HUES64 (cell line): ENCODE data around the gene CIDEA. TPM values are rescaled to one million over a fixed set of nuclear protein-coding genes. Genes with fewer than 3 reads are reported as not detected.
"Not testable (repeated sequence)": the region's sequence is repeated elsewhere in the genome, so short reads cannot be mapped to it uniquely, and the experiment has no call there.

Experiments
- H3K27ac ChIP-seq: 2 replicates; pipeline ENCODE4 v1.7.0; 2013; ENCODE audit warnings: low read depth, low read length, inconsistent platforms
- H3K27me3 ChIP-seq: 2 replicates; pipeline ENCODE4 v1.6.1; 2013; ENCODE audit warnings: mild to moderate bottlenecking, low read length; ENCODE audit not compliant: insufficient read depth
- H3K36me3 ChIP-seq: 2 replicates; pipeline ENCODE4 v1.6.1; 2013; ENCODE audit warnings: mild to moderate bottlenecking, low read length; ENCODE audit not compliant: insufficient read depth
- H3K4me1 ChIP-seq: 2 replicates; pipeline ENCODE4 v1.6.1; 2013; ENCODE audit warnings: mild to moderate bottlenecking, low read length, moderate library complexity; ENCODE audit not compliant: insufficient read depth
- H3K4me3 ChIP-seq: 2 replicates; pipeline ENCODE4 v1.5.1; 2013; ENCODE audit warnings: mild to moderate bottlenecking, low read length, moderate library complexity
- H3K9ac ChIP-seq: 2 replicates; pipeline ENCODE4 v1.6.1; 2013; ENCODE audit warnings: mild to moderate bottlenecking, low read depth, low read length
- H3K9me3 ChIP-seq: 2 replicates; pipeline ENCODE4 v1.6.1; 2013; ENCODE audit warnings: low read depth, low read length; ENCODE audit not compliant: insufficient read depth
- WGBS: fragments of 150-250, 120-280 bp; methylation state at CpG from one replicate; pipeline ENCODE4 v1.1.7; 2013; ENCODE audit warnings: missing lambda C conversion rate; 5-methylcytosine and 5-hydroxymethylcytosine counted together
- polyA plus RNA-seq, 2 experiments: library from polyadenylated mRNA; stranded (reverse); fragments of 50-300 nt; gene quantifications; one replicate each; pipeline ENCODE4 v1.2.3, GENCODE V29; 2013

Gene CIDEA
- polyA plus RNA-seq (2013, experiment 1 of 2): not detected
- not detected for polyA plus RNA-seq (2013, experiment 2 of 2)

- H3K9me3 ChIP-seq: no peaks in the 10 kb centered on the region
- peaks cover 75% of the 10 kb centered on the region for H3K27me3 ChIP-seq
- H3K36me3 ChIP-seq: no peaks in the 10 kb centered on the region
- no peak within 1 kb of the TSS for H3K27ac ChIP-seq
- peak within 1 kb of the TSS; percentile 56 for H3K4me3 ChIP-seq
- H3K4me1 ChIP-seq: peaks cover 14% of the 10 kb centered on the region
- H3K9ac ChIP-seq: no peak within 1 kb of the TSS; the same call in 1 of the 2 replicates
- WGBS: 1% methylated on average over 69 of the region's 69 CpGs
Measured at GRCh38 chr18:12254136-12254819, at the start of gene CIDEA. CIDEA (plus strand) TSS chr18:12254361; CDS start chr18:12254384, 23 bp downstream.

- H3K9me3 ChIP-seq, H3K27ac ChIP-seq, H3K36me3 ChIP-seq, H3K4me3 ChIP-seq, H3K9ac ChIP-seq, H3K27me3 ChIP-seq, H3K4me1 ChIP-seq: not testable (repeated sequence)
- WGBS: 80% methylated on average over 11 of the region's 18 CpGs
Measured at GRCh38 chr18:12208296-12209153, 45.6 kb upstream of the CIDEA start.

- H3K4me1 ChIP-seq, H3K4me3 ChIP-seq, H3K27ac ChIP-seq, H3K9me3 ChIP-seq, H3K9ac ChIP-seq, H3K27me3 ChIP-seq, H3K36me3 ChIP-seq: not testable (repeated sequence)
- no CpG with 5 or more reads among the region's 1 CpG for WGBS
Measured at GRCh38 chr18:12212308-12212707, 41.9 kb upstream of the CIDEA start.

- H3K27ac ChIP-seq, H3K4me3 ChIP-seq, H3K27me3 ChIP-seq, H3K36me3 ChIP-seq, H3K4me1 ChIP-seq, H3K9ac ChIP-seq, H3K9me3 ChIP-seq: not testable (repeated sequence)
- WGBS: 88% methylated on average over 1 of the region's 1 CpG
Measured at GRCh38 chr18:12214296-12215005, 39.7 kb upstream of the CIDEA start.

GRCh38 chr18:12216471-12216870 lies 37.7 kb upstream of the CIDEA start:
- not testable (repeated sequence) for H3K9ac ChIP-seq, H3K27me3 ChIP-seq, H3K36me3 ChIP-seq, H3K27ac ChIP-seq, H3K4me3 ChIP-seq, H3K4me1 ChIP-seq, H3K9me3 ChIP-seq
- no CpG with 5 or more reads among the region's 4 CpGs for WGBS

GRCh38 chr18:12218603-12219002 lies 35.6 kb upstream of the CIDEA start:
- WGBS: 90% methylated on average over 5 of the region's 6 CpGs
- not testable (repeated sequence) for H3K4me1 ChIP-seq, H3K4me3 ChIP-seq

GRCh38 chr18:12222041-12222440 lies 32.1 kb upstream of the CIDEA start:
- not testable (repeated sequence) for H3K9ac ChIP-seq, H3K4me1 ChIP-seq, H3K9me3 ChIP-seq, H3K4me3 ChIP-seq, H3K27ac ChIP-seq, H3K36me3 ChIP-seq, H3K27me3 ChIP-seq
- WGBS: no CpG with 5 or more reads among the region's 2 CpGs

More at GRCh38 chr18:12218603-12219002, 35.6 kb upstream of the CIDEA start:
- not testable (repeated sequence) for H3K9ac ChIP-seq, H3K9me3 ChIP-seq, H3K36me3 ChIP-seq, H3K27me3 ChIP-seq, H3K27ac ChIP-seq

GRCh38 chr18:12223326-12223725 lies 30.8 kb upstream of the CIDEA start:
- not testable (repeated sequence) for H3K27ac ChIP-seq, H3K36me3 ChIP-seq, H3K9ac ChIP-seq, H3K4me1 ChIP-seq, H3K4me3 ChIP-seq, H3K9me3 ChIP-seq, H3K27me3 ChIP-seq
- WGBS: 100% methylated on average over 1 of the region's 1 CpG

GRCh38 chr18:12226807-12227206 lies 27.4 kb upstream of the CIDEA start:
- not testable (repeated sequence) for H3K27ac ChIP-seq, H3K9me3 ChIP-seq
- WGBS: 100% methylated on average over 1 of the region's 2 CpGs

GRCh38 chr18:12227399-12228186 lies 26.6 kb upstream of the CIDEA start:
- not testable (repeated sequence) for H3K9ac ChIP-seq, H3K36me3 ChIP-seq, H3K4me1 ChIP-seq, H3K27me3 ChIP-seq, H3K27ac ChIP-seq, H3K9me3 ChIP-seq
- 47% methylated on average over 3 of the region's 27 CpGs for WGBS
- peak overlapping the region; percentile 43 for H3K4me3 ChIP-seq

More at GRCh38 chr18:12226807-12227206, 27.4 kb upstream of the CIDEA start:
- H3K27me3 ChIP-seq, H3K9ac ChIP-seq, H3K4me1 ChIP-seq, H3K4me3 ChIP-seq, H3K36me3 ChIP-seq: not testable (repeated sequence)
